Brain microvascular endothelial cell (primary cell): Measurements from ENCODE around the gene MSLN.

Experiments used
- DNase-seq: peaks from one replicate; pipeline ENCODE4 v3.0.0-alpha.2; 2020
- H3K27ac ChIP-seq: fragments of 250-450 bp; sonication (Bioruptor Pico); 2 replicates; pipeline ENCODE4 v1.5.1; 2020; ENCODE audit warnings: mild to moderate bottlenecking, moderate library complexity
- H3K27me3 ChIP-seq: fragments of 250-450 bp; sonication (Bioruptor Pico); replicated peaks from 2 replicates; pipeline ENCODE4 v1.5.1; 2020; ENCODE audit warnings: mild to moderate bottlenecking
- H3K36me3 ChIP-seq: fragments of 250-450 bp; sonication (Bioruptor Pico); replicated peaks from 2 replicates; pipeline ENCODE4 v1.5.1; 2020; ENCODE audit warnings: mild to moderate bottlenecking
- H3K4me3 ChIP-seq: 2 replicates; pipeline ENCODE4 v1.5.1; 2011; ENCODE audit warnings: low read depth, mild to moderate bottlenecking, control low read depth, low read length, moderate library complexity
- in situ Hi-C: cut with HindIII; loops from 2 replicates; pipeline ENCODE4 v1.10.0; 2017; ENCODE audit warnings: low sequenced_read_pairs, low pct_ligation_motif_present
- TF ChIP-seq, protein P1 (sequence below): IDR thresholded peaks from 2 replicates; pipeline ENCODE4 v1.5.1; 2011; ENCODE audit warnings: low read depth, mild to moderate bottlenecking, moderate library complexity, low read length, control low read depth, inconsistent platforms; ENCODE audit errors: missing control alignments

The MSLN gene

DNA sequence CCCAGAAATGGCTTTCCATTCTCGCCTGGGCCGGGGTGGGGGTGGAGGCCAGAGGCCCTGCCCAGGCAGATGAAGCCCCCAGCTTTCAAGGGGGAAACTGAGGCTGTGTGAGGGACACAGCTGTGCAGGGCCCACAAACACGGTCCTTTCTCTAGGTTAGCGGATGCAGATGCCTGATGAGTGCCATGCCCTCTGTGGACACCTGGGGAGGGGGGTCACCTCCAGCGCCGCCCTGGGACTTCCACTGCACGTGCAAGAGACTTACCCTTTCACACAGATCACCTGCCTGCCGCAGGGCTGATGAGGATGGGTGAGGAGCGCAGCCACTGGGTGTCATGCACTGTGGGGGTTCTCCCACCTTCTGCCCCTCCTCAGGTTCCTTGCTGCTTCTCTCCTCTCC, 42.1 kb upstream of the MSLN start:
- DNase-seq, result no peak
- Histone ChIP-seq H3K36me3 (peaks cover 4% of the 10 kb centered on the region), H3K27ac (no peak overlapping the region), H3K4me3 (no peak overlapping the region), H3K27me3 (no peaks in the 10 kb centered on the region)
- TF ChIP-seq, protein P1, sequence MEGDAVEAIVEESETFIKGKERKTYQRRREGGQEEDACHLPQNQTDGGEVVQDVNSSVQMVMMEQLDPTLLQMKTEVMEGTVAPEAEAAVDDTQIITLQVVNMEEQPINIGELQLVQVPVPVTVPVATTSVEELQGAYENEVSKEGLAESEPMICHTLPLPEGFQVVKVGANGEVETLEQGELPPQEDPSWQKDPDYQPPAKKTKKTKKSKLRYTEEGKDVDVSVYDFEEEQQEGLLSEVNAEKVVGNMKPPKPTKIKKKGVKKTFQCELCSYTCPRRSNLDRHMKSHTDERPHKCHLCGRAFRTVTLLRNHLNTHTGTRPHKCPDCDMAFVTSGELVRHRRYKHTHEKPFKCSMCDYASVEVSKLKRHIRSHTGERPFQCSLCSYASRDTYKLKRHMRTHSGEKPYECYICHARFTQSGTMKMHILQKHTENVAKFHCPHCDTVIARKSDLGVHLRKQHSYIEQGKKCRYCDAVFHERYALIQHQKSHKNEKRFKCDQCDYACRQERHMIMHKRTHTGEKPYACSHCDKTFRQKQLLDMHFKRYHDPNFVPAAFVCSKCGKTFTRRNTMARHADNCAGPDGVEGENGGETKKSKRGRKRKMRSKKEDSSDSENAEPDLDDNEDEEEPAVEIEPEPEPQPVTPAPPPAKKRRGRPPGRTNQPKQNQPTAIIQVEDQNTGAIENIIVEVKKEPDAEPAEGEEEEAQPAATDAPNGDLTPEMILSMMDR, result no peak
- in situ Hi-C loops, result loop anchor here (25.0 kb wide), 1 partner anchor 269 kb away; the partner anchor contains the start of gene SOX8

DNA sequence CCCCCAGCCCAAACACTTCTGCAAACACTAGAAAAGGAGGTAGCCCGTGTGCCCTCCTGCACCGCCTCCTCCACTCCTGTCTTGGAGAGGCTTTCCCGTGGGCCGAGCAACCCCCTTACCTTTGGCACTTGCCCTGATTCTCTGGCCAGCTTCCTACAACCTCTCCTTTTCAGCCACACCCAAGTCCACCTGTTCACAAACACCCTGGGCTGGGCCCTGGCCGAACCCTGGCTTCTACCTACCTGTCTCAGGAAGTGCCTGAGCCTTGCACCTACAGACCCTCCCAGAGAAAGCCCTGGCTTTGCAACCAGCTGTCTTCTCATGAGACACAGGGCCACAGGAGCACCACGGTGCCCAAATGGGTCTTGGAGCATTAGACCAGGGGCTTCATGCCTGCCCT, 41.6 kb upstream of the MSLN start:
- H3K27me3 ChIP-seq, result no peaks in the 10 kb centered on the region
- no peak overlapping the region for H3K27ac ChIP-seq
- TF ChIP-seq, protein P1, result no peak
- peaks cover 4% of the 10 kb centered on the region for H3K36me3 ChIP-seq
- no peak for DNase-seq
- in situ Hi-C loops, result loop anchor here (25.0 kb wide), 1 partner anchor 268 kb away; the partner anchor contains the start of gene SOX8
- no peak overlapping the region for H3K4me3 ChIP-seq

DNA sequence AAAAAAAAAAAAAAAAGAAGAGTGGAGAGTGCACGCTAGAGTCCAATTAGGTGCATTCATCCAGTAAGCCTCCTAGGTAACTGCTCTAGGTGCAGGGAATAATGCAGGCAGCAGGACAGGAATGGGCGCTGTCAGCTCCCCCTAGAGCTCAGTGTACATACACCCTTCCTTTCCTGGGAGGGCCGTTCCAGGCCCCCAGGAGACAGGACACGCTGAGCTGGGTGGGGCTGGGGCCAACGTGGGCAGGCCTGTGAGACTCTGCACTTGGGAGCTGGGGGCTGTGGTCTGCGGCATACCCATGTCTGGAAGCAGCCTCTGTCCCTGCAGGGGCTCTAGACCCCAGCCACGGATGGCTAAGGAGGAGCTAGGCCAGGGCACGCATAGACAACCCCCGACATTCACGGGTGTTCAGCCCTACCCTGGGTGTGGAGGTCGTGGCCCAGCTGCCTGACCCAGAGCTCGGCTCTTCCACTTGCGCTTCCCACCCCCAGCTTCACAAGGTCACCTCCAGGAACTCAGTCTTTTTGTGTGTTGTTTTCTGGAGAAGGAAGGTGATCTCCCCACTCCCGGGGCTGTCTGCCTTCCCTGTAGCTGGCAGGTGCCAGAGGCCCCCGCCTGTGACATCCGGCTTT, 40.6 kb upstream of the MSLN start:
- in situ Hi-C loops, result loop anchor here (25.0 kb wide), 1 partner anchor 267 kb away; the partner anchor contains the start of gene SOX8
- no peaks in the 10 kb centered on the region for H3K27me3 ChIP-seq
- peaks cover 4% of the 10 kb centered on the region for H3K36me3 ChIP-seq
- no peak for DNase-seq
- H3K4me3 ChIP-seq, result peak overlapping the region; percentile 65
- no peak overlapping the region for H3K27ac ChIP-seq
- TF ChIP-seq, protein P1, result peak; percentile 56

DNA sequence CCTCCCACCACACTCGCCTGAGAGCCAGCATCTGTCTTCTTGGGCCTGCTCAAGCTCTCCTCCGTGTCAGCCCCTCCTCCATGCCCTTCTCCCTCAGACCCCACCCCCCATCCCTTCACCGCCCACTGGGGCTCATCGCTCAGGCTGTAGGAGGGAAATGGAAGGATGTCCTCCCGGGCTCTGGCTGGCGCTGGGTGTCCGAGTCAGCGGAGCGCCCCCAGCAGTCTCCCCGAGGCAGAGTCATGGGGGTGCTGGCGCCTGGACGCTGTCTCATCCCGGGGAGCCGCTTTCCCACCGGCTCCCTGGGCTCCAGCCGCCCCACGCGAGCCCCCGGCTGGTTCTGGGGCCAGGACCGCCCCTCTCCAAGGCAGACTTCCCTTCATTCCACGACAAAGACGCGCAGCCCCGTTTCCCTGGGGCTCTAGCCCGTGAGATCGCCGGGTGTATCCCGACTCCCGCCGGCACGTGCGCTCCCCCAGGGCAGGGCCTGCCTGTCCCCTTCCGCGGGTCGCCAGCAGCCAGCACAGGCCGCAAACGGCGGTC, 40.0 kb upstream of the MSLN start:
- in situ Hi-C loops, result loop anchor here (25.0 kb wide), 1 partner anchor 267 kb away; the partner anchor contains the start of gene SOX8
- peak; percentile 43 for DNase-seq
- Histone ChIP-seq H3K27me3 (no peaks in the 10 kb centered on the region), H3K36me3 (peaks cover 4% of the 10 kb centered on the region), H3K27ac (peak overlapping the region; percentile 63), H3K4me3 (peak overlapping the region; percentile 65)
- TF ChIP-seq, protein P1, result peak; percentile 50

DNA sequence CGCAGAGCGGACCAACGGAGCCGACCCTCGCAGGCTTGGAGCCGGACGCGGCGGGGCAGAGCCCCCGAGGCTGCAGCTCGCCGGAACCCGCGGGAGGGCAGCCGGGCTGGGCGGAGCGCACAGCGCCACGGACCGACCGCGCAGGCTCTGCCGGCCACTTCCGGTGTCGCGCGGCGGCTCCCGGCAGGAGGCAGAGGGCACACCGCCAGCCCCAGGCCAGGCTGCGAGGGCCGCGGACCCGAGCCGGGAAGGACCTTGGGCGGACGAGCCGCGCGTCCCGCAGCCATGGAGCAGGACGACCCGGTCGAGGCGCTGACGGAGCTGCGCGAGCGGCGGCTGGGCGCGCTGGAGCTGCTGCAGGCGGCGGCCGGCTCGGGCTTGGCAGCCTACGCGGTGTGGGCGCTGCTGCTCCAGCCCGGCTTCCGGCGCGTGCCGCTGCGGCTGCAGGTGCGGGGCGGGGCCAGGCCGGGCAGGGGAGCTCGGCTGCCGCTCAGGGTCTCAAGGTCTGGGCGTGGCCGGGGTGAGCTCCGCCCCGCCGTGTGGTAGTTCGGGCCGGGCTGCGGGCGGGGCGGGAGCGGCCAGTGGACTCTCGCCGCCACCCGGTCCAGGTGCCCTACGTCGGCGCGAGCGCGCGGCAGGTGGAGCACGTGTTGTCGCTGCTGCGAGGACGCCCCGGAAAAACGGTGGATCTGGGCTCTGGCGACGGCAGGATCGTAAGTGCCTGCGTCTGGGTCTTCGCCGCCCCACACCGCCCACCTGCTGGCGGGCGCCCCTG, 39.4 kb upstream of the MSLN start, which contains the start of gene ANTKMT:
TSS of gene ANTKMT (plus strand) at position 157 of the 775 bp plus-strand sequence. CDS start at position 286, 129 bp downstream.
- H3K36me3 ChIP-seq, result peaks cover 4% of the 10 kb centered on the region
- H3K27me3 ChIP-seq, result no peaks in the 10 kb centered on the region
- TF ChIP-seq, protein P1, result no peak
- H3K27ac ChIP-seq, result peak within 1 kb of the TSS; percentile 63
- peak; percentile 28 for DNase-seq
- in situ Hi-C loops, result loop anchor here (25.0 kb wide), 1 partner anchor 266 kb away; the partner anchor contains the start of gene SOX8
- H3K4me3 ChIP-seq, result peak within 1 kb of the TSS; percentile 65
